Colonic mucosa (tissue), 4 donors: Measurements from ENCODE around the gene M6PR. TPM values are rescaled to one million over a fixed set of nuclear protein-coding genes. Genes with fewer than 3 reads are reported as not detected.

Experiments used
- DNase-seq: peaks from one replicate; pipeline ENCODE4 v3.0.0-alpha.2; 2020
- H3K27ac ChIP-seq: fragments of 200-600 bp; one replicate; pipeline ENCODE4 v1.8.0; 2021
- H3K27me3 ChIP-seq: fragments of 200-600 bp; one replicate; pipeline ENCODE4 v1.8.0; 2021
- H3K36me3 ChIP-seq: fragments of 200-600 bp; one replicate; pipeline ENCODE4 v1.8.0; 2021
- H3K4me1 ChIP-seq: fragments of 200-600 bp; one replicate; pipeline ENCODE4 v1.8.0; 2021; ENCODE audit warnings: mild to moderate bottlenecking
- H3K4me3 ChIP-seq: fragments of 200-600 bp; one replicate; pipeline ENCODE4 v1.8.0; 2021
- H3K9ac ChIP-seq, 2 donors: one replicate each; pipeline ENCODE4 v1.7.0; 2013; ENCODE audit warnings: control low read depth in 2 of 2, low read depth in 2 of 2, low read length in 2 of 2
- H3K9me3 ChIP-seq: fragments of 200-600 bp; one replicate; pipeline ENCODE4 v1.8.0; 2021
- CTCF ChIP-seq: fragments of 200-600 bp; IDR thresholded peaks from one replicate; pipeline ENCODE4 v1.8.0; 2022; ENCODE audit warnings: antibody characterized with exemption, mild to moderate bottlenecking
- intact Hi-C: fragments of 100-400 bp; cut with DNase I; formaldehyde crosslinking; loops from one replicate; pipeline ENCODE4 v1.14.1; 2022
- total RNA-seq, 2 donors: library from RNA; stranded (reverse); fragmentation: NEBNext Ultra II Directional in 1 of 2; extraction: Animal tissue kit (Norgen Biotek cat#: 25700) in 1 of 2; gene quantifications; one replicate each; pipeline ENCODE4 v1.2.1, GENCODE V29; 2021
- donor health status: healthy.
- donor health status: DM: no; HTN: no; CAD: no.
- donor health status: DM: no; HTN: no; CAD: no.

Gene M6PR
- total RNA-seq, 2 donors from 2014 or later = 84.3 to 122 TPM

- intact Hi-C loops = no loop called here
- no peak for TF ChIP-seq CTCF
- no peak for DNase-seq
- Histone ChIP-seq H3K36me3 (no peaks in the 10 kb centered on the region), H3K9me3 (no peaks in the 10 kb centered on the region), H3K9ac (no peak overlapping the region), H3K4me3 (no peak overlapping the region), H3K27ac (no peak overlapping the region), H3K27me3 (no peaks in the 10 kb centered on the region), H3K4me1 (no peaks in the 10 kb centered on the region)
Observed at GRCh38 chr12:8980137-8980536, 30.7 kb upstream of the M6PR start.

DNA sequence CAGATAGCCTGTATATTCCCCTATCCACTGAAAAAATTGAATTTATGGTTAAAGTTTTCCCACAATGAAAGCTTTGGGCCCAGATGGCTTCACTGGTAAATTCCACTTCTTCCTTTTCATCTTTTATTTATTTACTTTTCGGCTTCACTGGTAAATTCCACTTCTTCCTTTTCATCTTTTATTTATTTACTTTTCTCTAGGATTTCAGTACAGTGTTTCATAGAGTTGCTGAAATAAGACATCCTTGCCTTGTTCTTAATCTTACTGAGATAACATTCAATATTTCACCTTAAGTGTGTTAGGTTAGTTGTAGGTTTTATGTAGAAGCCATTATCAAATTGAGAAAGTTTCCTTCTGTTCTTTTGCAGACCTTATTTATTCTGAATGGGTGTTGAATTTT is 21.0 kb upstream of the M6PR start:
- Histone ChIP-seq H3K27me3 (no peaks in the 10 kb centered on the region), H3K9ac (no peak overlapping the region), H3K36me3 (no peaks in the 10 kb centered on the region), H3K9me3 (no peaks in the 10 kb centered on the region), H3K4me3 (no peak overlapping the region), H3K27ac (no peak overlapping the region), H3K4me1 (no peaks in the 10 kb centered on the region)
- no peak for TF ChIP-seq CTCF
- intact Hi-C loops = no loop called here
- no peak for DNase-seq

DNA sequence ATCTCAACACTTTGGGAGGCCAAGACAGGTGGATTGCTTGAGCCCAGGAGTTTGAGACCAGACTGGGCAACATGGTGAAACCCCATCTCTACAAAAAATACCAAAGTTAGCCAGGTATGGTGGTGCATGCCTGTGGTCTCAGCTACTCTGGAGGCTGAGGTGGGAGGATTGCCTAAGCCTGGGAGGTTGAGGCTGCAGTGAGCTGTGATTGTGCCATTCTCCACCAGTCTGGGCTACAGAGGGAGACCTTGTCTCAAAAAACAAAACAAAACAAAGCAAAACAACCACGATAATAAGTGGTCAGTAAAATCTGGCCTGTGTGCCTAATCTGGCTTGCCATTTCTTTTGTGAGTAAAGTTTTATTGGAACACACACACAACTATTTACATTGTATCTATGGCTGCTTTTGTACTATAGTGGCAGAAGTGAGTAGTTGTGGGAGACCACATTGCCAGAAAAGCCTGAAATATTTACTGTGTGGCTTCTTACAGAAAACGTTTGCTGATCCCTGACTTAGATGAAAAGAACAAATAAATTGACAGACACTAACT is 20.5 kb upstream of the M6PR start:
- Histone ChIP-seq H3K27ac (no peak overlapping the region), H3K27me3 (no peaks in the 10 kb centered on the region), H3K4me1 (no peaks in the 10 kb centered on the region), H3K4me3 (no peak overlapping the region), H3K9ac (no peak overlapping the region), H3K36me3 (no peaks in the 10 kb centered on the region), H3K9me3 (no peaks in the 10 kb centered on the region)
- intact Hi-C loops = no loop called here
- no peak for DNase-seq
- TF ChIP-seq CTCF = no peak

- intact Hi-C loops = no loop called here
- Histone ChIP-seq H3K9ac (no peak overlapping the region), H3K4me1 (no peaks in the 10 kb centered on the region), H3K9me3 (no peaks in the 10 kb centered on the region), H3K27ac (no peak overlapping the region), H3K4me3 (no peak overlapping the region), H3K36me3 (no peaks in the 10 kb centered on the region), H3K27me3 (no peaks in the 10 kb centered on the region)
- DNase-seq = no peak
- no peak for TF ChIP-seq CTCF
Observed at GRCh38 chr12:8968761-8969160, 19.3 kb upstream of the M6PR start.

DNA sequence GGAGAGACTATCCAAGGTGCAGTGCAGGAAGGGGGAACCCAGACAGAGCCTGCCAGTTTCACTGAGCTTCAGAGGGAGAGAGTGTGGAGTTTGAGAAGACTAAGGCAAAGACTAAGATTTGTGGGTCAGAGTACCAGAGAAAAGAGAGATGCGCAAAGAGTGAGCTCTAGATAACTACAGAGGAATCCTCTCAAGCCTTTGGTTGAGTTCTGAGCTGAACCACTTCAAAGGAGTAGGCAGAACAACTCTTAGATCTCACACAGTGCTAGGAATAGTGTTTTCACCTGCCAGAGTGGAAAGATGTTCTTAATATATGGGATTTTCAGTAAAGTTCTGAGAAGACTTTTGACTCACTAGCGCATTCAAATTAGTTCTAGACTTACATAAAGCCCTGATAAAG is 10.7 kb upstream of the M6PR start:
- intact Hi-C loops = no loop called here
- H3K36me3 ChIP-seq = no peaks in the 10 kb centered on the region
- no peak overlapping the region for H3K9ac ChIP-seq
- no peak overlapping the region for H3K27ac ChIP-seq
- no peak for DNase-seq
- H3K9me3 ChIP-seq = no peaks in the 10 kb centered on the region
- H3K4me1 ChIP-seq = no peaks in the 10 kb centered on the region
- no peak overlapping the region for H3K4me3 ChIP-seq
- H3K27me3 ChIP-seq = no peaks in the 10 kb centered on the region
- no peak for TF ChIP-seq CTCF
